GM18907 (cell line): ENCODE results near the gene CEBPE.

Experiments used
- ATAC-seq: cut with Tn5 transposase; IDR thresholded peaks from one replicate; pipeline ENCODE4 v1.9.1; 2021; ENCODE audit warnings: mild to moderate bottlenecking, moderate library complexity; ENCODE audit not compliant: unreplicated experiment

CEBPE gene

GRCh38 chr14:23104591-23105347, 14.3 kb downstream of the CEBPE start, which contains the start of gene CIROP:
Gene CIROP (minus strand): TSS chr14:23104989. CDS start chr14:23104920, 69 bp downstream.
- ATAC-seq, result no peak

DNA sequence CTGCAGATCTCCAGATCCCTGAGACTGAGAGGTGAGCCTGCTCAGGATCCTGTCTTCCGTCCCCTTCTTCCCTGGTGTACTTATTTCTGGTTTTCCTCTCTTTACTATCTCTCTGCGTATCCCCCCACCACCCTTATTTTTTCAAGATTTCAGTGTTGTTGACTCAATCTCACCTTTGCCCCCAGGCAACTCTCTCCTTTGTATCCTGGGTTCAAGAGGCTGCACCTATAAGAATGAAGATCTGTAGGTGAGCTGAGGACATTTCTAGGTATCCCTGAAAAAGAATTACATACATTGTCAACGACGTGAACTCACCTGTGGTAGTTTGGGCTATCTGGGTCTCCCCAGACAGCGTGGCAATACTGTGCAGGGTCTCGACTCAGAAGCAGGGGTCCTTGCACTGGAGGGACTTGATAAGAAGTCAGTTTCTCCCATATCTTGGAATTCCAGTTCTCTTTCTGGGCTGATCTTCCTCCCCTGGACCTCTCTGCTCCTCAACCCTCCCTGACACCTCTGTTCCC, 14.9 kb downstream of the CEBPE start:
- no peak for ATAC-seq

DNA sequence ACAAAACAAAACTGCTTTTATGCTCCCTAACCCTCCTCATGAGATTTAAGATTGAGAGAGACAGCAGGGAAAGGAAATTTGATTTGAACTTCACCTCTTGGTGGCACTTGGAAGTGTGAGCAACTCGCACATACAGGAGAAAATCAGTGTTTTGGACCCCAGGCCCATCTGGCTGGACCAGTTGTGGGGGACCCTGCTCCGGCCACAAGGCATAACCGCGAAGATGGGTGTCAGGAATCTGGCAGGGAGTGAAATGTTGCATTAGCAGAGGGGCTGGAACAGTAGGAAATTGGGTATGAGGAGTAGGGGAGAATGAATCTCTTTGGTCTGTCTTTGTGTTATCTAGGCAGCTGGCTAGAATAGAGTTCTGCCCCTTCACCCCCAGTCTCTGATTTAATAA, 15.5 kb downstream of the CEBPE start:
- ATAC-seq, result no peak

- ATAC-seq, result no peak
Observed at GRCh38 chr14:23102801-23103200, 16.3 kb downstream of the CEBPE start.

DNA sequence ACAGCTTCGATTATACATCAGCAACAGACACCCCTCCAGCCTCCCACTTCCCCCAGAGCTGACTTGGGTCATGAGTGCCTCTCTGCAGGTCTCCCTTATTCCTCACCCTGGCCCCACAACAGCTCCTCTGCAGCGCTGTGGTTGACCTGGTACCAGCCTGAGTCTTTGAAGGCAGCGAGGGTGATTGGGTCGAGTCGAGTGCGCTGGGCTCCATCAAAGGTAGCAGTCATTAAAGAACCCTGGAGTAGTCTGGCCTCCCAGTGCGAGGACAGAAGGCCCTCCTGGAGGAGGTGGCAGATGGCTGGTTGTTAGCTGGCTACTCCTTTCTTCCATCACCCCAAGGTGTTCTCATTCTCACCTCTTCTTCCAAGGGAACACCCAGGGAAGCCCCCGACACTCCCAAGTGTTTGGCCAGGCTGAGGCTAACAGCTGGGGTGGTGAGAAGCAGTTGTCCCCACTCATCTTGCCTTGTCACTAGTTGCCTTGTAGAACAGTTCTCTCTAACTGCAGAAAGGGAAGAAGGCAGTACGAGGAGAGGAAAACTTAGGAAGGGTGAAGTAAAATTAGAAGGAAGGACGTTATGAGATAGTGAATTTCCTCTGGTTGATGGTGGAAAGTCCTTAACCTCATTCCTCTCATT, 16.9 kb downstream of the CEBPE start:
- ATAC-seq, result no peak

- no peak for ATAC-seq
Observed at GRCh38 chr14:23101213-23101970, 17.7 kb downstream of the CEBPE start.

DNA sequence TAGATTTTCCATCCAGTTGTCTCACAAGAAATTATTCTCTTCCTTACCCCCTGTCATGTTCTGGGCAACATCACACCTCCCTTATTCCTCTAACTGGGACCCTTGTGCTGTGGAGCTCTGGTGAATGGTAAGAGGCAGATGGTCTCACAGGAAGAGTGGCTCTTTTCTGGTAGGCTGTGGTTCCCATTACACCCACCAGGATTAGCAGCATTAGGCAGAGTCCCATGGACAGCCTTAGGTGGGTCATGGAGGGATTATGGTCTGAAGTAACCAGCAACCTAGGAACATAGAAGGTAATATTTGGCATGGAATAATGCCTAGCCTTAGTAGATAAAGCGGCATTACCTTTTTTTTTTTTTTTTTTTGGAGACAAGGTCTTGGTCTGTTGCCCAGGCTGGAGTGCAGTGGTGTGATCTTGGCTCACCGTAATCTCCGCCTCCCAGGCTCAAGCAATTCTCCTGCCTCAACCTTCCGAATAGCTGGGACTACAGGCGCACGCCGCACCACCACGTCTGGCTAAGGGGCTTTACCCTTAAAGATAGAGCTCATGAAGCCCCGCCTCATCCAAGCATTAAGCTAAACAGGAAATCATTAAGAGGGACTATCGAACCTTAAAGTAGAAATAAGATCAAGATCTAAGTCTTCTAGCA, 19.7 kb downstream of the CEBPE start:
- ATAC-seq, result no peak

GRCh38 chr14:23097786-23098185, 21.3 kb downstream of the CEBPE start:
- no peak for ATAC-seq

DNA sequence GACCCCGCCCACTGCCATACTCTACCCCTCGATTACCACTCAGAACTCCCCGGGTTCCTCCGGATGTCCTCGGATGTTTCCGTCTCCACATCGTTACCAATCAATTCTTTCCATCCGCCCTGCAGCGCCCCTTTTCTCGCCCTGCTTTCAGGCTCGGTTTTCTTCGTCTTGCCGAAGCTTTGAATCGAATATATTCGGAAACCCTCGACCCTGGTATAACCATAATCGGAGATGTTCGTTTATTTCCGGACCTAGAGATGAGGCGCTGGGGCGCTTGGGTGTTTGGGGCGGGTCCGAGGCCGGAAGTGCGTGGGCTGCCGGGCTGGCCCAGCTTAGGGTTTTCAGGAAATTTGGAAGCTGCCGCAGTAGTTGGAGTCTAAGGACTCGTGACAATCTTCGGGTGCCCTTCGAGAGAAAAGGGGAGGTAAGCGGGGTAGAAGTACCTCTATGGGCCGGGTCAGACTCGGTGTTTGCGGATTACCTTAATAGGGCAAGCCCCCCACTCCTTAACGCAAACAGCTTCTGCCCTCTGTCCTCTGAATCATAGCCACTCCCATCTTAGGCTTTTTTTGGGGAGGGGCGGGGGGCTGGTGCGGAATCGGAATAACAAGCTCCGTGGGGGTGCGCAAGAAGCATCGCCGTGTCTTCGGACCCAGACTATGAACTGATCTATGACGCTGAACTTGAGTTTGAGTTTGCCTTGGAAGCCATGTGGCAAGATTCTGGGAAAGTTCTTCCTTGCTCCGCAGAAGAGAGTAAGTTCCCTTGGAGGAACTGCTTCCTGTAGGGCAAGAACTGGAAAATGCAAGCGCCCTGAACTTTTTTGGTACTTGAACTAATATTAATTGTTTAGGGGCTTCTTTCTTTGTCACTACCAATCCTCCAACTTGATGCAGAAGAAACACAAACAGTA, 23.6 kb downstream of the CEBPE start, which contains the start of gene C14orf119:
Gene C14orf119 (plus strand): TSS at position 310 of the 913 bp plus-strand sequence. CDS start 2,154 bp downstream, outside the sequence.
- peak; percentile 94 for ATAC-seq

DNA sequence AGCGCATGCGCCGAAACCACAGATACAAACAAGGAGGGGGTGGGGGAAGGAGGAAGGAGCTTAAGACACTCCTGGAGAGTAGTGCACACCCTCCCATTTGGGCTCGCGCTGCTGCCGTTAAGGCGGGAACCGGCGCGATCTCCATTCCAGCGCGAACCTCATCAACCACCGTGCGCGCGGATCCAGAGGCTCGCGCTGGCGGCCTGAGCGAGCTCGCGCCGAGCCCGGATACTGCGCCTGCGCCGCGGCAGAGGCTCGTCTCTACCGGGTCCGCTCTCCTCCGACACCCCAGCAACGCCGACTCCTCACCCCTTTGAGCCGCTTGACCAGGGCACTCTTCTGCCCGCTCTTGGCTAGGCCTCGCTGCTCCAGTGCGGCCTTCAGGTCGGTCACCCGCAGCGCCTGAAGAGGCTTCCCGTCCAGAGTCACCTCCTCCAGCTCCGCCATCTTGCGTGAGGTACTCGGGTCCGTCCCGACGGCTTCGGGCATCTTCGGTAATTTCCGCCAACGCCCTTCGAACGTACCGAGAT, 24.3 kb downstream of the CEBPE start, which contains the start of gene ACIN1:
Gene ACIN1 (minus strand): TSS at position 471 of the 530 bp plus-strand sequence. CDS start 24 bp downstream, at position 447.
- ATAC-seq, result peak; percentile 43

DNA sequence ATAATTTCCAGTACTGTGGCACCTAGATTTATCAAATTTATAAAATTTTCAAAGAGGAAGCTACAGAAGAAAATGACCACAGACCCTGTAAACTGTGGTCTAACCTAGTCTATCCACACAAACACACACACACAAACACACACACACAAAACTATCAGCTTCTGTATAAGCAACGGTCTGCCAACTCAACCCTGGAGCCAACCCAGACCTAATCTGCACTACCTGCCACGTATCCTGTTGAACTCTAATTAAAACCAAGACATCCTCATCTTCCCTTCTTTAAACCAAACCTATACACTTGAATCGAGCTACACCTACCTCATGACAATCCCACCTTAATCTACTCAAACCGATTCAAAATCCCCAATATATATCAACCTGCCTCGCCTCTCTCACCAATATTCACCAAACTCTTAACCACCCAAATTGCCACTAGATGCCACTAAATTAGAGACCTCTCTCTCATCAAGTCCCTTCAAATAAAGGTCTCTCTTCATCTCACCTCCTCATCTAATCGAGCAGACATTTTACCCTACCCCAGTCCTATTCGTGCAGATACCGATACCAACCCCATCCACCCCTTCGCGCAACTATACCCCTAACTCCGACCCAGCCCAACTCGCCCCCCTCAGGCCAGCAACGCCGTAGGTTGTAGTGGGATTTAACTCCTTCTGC, 24.9 kb downstream of the CEBPE start:
- ATAC-seq, result no peak

DNA sequence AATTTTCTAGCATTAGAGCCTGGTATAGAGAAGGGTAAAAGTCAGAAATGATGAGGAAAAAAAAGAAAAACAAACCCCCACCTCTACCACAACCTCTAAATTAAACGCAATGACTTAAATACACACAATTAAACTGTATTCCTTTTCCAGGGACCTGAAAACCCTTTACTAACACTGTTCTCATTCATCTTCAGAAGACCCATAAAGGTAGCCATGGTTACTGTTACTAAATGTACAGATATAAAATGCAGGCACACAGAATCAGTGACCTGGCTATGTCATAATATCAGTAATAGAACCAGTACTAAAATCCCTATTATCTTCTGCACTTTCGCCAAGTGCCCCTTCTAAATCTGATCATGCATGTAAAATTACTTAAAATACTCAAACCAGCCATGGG, 25.5 kb downstream of the CEBPE start:
- no peak for ATAC-seq

- ATAC-seq, result no peak
Observed at GRCh38 chr14:23093104-23093503, 26.0 kb downstream of the CEBPE start.

- ATAC-seq, result no peak
Observed at GRCh38 chr14:23091294-23092225, 27.5 kb downstream of the CEBPE start.

DNA sequence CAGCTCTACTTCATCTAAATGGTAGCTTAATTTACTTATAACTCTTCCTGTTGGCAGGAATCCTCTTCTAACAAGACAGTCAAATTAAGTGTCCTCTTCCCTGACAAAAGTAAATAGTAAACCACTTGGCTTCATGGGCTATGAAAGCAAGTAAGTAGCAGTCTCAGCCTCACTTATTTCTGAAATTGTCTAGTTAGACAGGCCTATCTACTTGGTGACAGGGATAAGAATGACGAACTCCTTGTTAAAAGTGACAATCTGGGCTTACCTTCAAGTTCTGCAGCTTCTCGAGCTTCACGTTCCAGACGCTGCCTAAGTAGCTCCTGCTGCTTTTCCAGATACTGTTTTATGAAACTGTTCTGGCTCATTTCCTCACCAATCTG, 28.8 kb downstream of the CEBPE start:
- no peak for ATAC-seq

GRCh38 chr14:23089498-23090253, 29.4 kb downstream of the CEBPE start:
- ATAC-seq, result no peak

DNA sequence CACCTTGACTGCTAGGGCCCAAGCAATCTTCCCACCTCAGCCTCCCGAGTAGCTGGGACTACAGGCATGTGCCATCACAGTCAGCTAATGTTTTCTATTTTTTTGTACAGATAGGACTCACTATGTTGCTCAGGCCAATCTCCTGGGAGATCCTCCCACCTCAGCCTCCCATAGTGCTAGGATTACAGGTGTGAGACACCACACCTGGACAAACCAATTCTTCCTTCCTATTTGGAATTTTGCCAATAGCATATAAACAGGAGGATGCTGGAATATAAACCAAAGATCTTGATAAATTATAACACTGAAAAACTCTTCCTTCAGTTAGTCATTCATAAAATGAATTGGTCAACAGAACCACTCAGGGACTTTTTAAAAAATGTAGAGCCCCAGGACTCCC, 32.5 kb downstream of the CEBPE start:
- no peak for ATAC-seq
